Measurements from ENCODE around the gene BPIFB3.
"Not testable (repeated sequence)": the region's sequence is repeated elsewhere in the genome, so short reads cannot be mapped to it uniquely, and the experiment has no call there.

BPIFB3 gene

DNA sequence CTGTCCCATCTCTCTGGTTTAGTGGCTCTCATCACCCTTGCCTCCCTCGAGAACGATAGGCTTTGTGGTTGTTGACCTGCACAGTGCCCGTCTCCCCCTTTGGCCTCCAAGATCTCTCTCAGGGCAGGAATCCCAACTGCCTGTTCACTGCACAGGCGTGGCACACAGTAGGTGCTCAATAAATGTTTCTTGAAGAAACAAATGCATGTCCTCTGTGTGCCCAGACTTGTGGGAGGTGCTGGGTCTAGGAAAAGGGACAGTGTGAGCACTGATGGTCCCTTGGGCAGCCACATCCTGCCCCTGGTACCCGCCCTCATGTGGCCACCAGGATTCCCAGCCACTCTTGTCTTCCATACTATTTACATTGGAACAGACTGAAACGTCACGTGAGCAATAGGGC is 24.8 kb upstream of the BPIFB3 start:
- DNase-seq, result no peak

DNA sequence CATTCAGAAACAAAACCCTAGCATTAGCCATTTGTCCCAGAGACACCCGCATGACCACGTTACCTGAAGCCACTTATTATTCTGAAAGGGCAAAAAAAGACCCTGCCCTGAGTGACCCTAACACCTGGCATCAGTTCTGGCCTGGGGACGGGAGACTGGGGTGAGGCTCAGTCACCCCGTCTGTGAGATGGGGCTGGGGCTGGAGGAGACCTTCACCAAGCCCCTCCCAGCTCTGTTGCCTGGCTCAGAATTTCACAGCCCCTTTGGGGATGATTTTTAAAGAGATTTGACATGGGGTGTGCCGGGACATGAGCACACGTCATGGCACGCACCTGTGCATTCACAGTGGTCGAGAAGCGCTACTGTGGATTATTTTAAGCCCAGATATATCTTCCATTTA is 23.6 kb upstream of the BPIFB3 start:
- no peak for DNase-seq

DNA sequence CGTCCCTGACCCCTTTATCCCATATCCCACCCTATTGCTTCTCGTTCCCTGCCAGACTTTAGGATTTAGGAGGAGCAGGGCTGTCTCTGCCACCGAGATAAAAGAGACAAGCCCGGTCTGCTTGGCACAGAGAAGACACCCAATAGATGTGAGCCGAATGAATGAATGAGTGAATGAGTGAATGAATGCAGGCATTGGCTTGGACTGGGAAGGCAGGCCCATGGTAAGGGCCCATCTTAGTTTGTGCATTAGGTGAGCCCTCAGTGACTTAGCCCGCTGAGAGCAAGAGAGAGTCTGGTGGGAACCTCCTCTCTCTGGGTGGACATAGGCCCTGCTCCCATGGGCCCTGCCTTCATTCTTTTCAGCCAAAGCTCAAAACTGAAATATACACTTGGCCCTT is 23.1 kb upstream of the BPIFB3 start:
- no peak for DNase-seq

DNA sequence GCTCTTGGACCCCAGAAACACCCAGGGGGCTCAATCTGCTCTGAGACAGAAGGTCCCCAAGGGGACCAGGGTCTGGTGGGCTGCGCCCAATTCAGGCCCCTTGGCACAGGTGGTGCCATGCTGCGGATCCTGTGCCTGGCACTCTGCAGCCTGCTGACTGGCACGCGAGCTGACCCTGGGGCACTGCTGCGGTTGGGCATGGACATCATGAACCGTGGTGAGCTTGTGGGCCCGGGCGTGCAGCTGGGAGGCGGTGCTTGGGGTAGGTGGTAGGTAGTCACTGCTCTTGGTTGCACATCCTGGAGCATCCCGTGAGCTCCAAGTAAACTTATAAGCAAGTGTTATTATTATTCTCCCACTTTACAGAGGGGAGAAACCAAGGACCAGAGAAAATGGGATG is 22.2 kb upstream of the BPIFB3 start, which contains the start of gene BPIFB6:
Gene BPIFB6, plus strand, starts transcription at position 118 of the 400 bp plus-strand sequence. Its CDS starts 0 bp downstream, at position 118.
- DNase-seq, result no peak

DNA sequence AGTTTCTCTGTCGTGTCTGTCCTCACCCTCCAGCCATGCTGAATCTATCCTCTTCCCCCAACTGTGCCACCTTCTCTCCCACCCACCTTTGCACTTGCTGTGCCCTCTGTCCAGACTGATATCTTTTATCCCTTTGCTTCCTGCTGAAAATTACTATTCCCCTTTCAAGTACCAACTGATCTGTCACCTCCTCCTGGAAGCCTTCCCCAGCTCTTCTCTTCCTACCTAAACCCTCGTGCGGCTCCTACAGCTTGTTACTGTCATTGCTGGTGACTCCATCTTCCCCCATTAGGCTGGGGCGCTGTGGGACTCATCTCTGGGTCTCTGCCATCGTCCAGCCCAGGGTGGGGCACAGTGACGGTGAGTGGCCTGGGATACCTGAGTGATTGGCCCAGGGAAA is 21.1 kb upstream of the BPIFB3 start:
- no peak for DNase-seq

DNA sequence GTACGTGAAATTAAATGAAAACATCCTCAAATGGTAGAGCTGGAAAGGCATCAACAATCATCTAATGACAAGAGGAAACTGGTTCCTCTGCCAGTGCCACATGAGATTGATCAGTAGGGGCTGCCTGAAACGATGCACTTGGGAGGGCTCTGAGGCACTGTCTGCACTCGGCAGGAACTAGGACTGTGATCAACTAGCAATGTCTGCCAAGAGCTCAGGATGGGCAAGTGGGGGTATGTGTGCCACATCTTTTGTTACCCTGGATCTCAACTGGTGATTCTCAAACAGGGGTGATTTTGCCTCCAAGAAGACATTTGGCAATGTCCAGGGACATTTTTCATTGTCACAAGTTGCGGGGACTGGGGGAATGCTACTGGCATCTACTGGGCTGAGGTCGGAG is 20.3 kb upstream of the BPIFB3 start:
- DNase-seq, result no peak

DNA sequence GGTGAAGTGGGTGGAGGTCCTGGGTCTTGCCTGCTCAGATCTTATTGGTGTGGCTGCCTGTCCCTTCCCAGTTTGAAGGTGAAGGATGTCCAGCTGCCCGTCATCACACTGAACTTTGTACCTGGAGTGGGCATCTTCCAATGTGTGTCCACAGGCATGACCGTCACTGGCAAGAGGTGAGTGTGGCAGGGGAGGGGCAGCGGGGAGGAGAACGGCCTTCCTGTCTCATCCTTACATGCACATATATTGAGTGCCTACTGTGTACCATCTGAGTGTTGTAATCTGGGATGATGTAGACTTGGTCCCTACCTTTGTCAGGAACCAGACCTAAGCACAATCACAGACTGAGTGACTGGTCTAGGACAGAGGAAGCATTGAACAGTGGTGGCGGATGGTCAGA is 19.6 kb upstream of the BPIFB3 start:
- DNase-seq, result no peak

DNA sequence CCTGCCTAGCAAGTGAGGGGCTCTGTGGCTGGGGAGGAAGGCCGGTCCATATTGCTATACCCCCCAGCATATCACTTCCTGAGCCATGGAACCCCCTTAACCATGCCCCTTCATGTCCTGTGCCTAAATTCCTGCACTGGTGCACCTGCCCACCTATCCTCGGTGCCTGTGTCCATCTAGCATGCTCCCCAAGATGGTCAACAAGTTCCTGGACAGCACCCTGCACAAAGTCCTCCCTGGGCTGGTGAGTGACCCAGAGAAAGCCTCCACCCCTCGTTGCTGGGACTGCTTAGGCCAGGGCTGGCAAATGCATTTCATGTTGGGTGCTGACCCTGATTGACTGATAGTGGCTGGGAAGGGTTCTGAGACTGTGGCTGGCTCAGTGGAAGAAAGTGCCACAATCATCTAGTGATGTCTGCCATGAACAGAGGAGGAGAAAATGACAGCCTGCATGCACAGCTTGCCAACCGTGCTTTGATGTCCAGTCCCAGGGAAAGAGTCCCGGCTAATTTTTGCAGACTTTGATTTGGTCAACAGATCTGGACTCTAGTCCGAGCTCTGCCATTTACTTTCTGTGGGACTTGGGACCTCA is 18.7 kb upstream of the BPIFB3 start:
- no peak for DNase-seq

DNA sequence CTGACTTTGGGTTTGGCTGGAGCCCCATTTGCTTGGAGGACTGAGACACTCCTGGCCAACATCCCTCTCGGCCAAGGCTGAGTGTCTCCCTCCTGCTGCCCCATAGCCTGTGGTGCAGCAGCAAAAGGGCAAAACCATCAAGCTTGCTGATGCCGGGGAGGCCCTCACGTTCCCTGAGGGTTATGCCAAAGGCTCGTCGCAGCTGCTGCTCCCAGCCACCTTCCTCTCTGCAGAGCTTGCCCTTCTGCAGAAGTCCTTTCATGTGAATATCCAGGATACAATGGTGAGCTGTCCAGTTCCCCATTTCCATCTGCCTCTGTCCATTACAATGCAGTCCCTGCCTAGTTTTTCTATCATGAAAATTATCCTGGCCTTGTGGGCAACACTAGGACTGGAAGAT is 16.2 kb upstream of the BPIFB3 start:
- DNase-seq, result no peak

DNA sequence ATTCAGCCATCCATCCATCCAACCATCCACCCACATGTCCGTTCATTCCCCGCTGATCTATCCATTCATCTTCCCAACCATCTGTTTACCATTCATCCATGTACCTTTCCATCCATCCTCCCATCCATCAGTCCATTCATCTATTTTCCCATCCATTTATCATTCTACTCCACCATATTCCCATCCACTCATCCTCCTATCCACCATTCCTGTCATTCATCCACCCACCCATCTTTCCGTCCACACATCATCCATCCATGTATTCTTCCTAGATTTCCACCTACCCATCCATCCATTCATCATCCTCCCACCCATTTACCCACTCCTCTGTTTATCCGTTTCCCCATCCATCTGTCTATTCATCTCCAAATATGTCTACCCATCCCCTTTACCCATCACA is 15.5 kb upstream of the BPIFB3 start:
- no peak for DNase-seq

DNA sequence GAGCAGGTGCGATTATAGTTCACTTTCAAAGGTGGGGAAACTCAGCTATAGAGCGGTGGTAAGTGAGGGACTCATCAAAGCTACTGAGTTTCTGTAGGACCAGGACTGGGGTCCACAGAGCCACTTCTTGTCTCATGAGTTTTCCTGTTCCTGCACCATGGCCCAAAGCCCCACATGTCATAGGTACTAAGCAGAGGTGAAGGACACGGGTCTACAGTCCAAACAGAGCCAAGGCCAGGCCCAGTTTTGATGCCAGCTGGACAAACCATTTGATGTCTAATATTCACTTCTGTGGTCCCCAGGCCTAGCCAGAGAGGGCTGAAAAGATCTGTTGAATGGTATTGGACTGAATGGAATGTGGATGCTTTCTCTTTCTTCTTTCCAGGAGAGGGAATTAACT is 11.3 kb upstream of the BPIFB3 start:
- no peak for DNase-seq

DNA sequence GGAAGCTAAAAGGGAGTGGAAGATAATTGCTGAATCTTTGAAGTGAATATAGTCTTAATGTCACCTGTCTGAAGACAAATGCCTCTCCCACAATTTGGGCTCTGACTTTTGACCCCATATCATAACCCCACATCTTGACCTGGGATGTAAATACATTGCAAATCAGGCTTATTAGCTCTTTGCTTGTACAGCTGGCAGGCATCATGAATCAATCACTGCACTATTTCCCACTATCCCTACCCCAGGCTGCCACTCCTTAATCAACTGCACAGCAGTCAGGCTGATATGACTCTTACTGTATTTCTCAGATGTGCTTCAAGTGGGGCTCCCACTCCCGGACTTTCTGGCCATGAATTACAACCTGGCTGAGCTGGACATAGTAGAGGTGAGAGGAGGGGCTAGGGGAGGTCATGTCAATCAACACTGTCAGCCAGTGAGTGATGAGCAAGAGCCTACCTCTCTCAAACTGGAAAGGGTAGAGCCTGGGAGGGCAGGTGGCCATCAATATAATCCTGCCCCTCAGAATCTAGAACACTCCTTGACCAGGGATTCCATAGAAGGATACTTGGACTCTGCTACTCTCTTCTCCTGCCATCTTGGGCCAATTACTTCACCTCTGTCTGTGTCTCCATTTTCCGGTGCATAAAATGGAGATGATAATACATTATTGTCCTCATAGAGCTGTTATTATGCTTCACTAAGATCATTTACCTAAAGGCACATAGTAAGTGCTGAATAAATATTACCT is 10.5 kb upstream of the BPIFB3 start:
- DNase-seq, result no peak

DNA sequence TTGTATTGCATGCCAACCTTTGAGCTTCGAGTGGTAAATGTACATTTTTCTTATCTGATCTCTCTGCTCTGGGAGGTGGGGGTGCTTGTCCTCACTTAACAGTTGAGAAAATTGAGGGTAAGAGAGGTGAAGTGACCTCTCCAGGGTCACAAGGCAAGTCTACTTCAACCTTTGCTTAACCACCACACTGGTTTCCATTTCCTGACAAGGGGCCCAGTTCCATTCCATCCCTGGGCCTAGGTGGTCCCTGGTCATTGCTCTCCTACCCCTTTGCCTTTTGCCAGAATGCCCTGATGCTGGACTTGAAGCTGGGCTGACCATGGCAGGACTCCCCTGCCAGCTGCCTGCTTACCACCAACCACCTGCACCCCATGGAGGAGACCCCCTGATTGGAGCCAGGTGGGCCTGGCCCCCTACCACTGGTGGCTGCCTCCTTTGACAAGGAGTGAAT is 9.9 kb upstream of the BPIFB3 start:
- no peak for DNase-seq

DNA sequence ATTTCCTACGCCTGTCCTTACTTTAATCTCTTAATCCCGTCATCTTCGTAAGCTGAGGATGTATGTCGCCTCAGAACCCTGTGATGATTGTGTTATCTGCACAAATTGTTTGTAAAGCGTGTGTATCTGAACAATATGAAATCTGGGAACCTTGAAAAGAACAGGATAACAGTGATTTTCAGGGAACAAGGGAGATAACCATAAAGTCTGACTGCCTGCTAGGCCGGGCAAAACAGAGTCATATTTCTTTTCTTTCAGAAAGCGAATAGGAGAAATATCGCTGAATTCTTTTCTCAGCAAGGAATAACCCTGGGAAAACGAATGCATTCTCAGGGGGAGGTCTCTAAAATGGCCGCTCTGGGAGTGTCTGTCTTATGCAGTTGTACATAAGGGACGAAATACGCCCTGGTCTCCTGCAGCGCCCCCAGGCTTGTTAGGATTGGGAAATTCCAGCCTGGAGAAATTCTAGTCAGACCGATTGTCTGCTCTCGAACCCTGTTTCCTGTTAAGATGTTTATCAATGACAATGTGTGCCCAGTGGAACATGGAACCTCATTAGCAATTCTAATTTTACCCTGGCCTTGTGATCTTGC is 8.5 kb upstream of the BPIFB3 start:
- DNase-seq, result not testable (repeated sequence)

DNA sequence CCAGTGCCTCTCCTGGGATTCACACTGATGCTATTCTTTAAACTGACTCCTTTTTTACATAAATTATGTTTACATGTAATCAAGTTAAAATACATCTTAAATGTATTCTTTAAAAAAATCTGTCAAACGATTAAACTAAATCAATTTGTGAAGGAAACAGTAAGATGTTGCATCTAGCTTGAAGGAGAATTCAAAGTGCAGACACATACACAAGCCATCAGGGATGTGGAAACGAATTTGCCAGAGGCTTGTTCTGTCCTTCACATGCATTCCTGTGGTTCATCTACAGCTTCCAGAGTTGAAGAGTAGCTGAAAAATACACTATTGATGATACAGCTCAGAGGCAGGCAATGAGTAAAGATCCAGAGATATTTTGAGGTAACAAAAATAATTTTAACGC is 7.3 kb upstream of the BPIFB3 start:
- no peak for DNase-seq

DNA sequence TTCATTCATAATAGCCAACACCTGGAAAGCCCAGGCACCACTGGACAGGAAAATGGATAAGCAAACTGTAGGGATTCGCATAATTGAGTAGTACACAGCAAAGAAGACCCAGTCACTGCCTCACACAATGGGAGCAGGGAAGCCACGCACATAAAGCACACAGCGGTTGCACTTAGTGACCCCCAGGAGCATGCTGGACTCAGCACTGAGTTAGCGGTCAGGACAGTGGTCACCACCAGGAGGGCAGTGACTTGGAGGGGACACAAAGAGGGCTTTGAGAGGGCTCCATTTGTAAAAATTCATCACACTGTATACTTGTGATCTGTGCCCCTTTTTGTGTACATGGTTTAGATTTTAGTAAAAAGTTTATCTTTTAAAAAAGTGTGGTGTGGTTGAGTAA is 2.4 kb upstream of the BPIFB3 start:
- DNase-seq, result no peak

DNA sequence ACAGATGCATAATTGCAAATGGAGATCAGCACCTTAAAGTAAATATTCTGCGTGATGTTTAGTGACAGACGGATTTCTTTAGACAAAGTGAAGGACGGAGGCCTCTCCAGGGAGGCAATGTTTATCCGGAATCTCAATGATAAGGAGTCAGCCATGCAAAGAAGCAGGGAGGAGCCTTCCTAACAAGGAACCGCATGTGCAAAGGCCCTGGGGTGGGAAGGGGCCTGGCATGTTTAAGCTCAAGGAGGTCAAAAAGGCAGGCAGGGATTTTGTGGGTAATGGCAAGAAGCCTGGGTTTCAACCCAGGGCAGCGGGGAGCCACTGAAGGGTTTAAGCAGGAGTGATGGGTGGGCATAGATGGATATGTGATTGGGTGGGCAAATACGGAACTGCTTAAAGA is 678 bp downstream of the BPIFB3 start:
- no peak for DNase-seq

DNA sequence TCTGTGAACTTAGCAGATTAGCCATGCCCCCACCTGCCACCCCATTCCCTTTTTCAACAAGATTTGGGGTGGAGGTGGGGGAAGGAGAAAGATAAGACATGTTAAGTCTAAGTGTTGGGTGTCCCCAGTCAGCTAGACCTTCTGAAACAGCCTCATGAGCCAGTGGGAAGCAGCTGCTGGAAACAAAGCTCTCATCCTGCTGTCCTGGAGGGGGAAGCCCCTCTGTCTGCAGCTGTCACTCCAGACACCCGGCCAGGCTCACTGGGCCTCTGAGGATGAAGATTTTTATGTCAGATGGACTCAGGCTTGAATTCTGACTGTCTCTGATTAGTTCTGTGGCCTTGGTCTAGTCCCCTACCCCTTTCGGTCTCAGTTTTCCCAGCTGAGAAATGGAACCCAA is 1.1 kb downstream of the BPIFB3 start:
- no peak for DNase-seq

DNA sequence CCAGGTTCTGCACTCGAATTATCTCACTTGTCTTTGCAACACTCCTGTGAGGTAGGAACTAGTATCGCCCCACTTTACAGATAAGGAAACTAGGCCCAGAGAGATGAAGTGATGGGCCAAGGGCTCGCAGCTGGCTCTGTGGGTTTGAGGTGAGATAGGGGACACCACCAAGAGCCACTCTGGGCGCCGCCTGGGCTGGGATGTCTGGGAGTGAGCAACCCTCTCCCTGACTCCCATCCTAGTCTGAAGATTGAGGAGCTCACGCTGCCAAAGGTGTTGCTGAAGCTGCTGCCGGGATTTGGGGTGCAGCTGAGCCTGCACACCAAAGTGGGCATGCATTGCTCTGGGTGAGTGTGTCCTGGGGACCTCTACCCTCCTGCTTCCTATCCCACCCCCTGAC is 5.4 kb downstream of the BPIFB3 start:
- DNase-seq, result no peak

DNA sequence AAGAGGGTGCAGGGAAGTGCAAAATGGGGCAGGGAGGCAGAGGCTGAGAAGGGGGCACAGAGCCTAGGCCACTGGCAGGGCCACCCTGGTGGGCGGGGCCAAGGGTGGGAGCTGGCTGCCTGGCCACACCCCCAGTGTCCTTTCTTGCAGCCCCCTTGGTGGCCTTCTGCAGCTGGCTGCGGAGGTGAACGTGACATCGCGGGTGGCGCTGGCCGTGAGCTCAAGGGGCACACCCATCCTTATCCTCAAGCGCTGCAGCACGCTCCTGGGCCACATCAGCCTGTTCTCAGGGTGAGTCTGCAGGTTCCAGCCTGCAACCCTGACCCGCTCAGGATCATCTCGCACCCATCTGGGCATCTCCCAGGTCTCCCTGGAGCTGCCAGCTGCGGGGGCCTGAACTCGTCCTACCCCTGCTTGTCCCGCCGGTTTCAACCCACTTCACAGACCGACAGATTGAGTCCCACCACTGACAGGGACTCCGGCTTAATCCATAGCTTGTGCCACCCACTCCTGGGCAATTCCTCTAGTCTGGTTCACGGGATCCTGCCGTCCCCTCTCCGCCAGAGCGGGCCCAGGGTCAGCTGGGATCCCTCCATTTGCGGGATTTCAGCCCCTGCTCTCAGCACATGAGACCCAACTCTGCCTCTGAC is 6.2 kb downstream of the BPIFB3 start:
- no peak for DNase-seq

DNA sequence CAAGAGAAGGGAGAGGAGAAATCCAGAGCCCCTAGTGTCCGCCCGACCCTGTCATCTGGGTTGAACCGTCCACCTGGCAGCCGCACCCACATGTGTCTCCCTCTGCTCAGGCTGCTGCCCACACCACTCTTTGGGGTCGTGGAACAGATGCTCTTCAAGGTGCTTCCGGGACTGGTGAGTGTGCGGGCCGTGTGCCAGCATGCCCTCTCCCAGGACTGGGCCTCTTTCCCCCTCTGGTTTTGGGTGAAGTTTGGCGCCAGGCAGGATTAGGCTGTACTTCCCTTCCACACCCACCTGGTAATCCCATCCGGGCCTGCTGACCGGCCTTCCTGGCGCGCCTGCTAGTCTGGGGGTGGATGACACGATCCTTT is 7.9 kb downstream of the BPIFB3 start:
- no peak for DNase-seq

DNA sequence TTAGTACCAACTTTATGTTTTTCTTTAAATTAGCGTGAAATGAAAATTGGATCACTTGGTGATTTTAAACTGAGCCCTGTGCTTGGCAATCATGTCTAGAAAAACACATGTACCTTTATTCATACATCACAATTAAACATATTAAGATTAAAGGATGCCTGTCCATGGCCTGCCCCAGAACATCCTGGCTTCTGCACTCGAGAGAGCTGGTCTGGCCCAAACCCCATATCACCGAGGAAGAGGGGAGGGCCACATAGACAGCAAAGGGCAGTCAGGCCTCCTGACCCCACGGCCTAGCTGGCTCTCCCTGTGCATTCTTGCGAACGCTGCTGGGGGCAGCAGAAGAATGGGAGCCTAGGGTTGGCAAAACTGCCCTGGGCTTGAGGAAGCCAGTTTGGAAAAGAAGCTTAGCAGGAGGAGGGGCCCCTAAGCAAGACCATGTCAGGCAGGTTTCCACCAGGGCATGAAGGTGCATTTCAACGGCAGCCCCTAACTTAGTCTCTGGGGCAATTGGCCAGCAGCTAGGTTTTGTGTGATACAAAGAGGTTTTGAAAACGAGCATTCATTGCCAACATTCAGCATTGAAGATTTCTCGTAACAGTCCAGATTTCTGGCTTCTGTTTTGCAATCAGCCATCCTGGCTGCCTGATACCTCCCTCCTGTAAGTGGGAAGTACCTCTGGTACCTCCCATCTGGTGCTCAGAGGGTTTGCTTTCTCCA is 8.6 kb downstream of the BPIFB3 start:
- DNase-seq, result no peak

DNA sequence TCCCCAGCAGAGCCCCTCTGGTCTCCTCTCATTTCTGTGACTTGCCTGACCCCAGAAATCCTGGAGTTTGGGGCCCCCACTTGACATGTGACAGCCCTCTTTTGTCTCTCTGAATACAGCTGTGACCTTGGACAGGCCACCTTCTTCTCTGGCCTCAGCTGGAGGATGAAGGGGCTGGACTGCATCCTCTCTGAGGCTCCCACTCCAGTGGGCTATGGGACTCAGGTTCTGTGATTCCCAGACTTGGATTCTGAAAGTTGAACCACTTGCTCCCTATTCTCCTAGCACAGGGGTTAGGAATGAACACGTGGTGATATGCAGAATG is 9.1 kb downstream of the BPIFB3 start:
- no peak for DNase-seq

DNA sequence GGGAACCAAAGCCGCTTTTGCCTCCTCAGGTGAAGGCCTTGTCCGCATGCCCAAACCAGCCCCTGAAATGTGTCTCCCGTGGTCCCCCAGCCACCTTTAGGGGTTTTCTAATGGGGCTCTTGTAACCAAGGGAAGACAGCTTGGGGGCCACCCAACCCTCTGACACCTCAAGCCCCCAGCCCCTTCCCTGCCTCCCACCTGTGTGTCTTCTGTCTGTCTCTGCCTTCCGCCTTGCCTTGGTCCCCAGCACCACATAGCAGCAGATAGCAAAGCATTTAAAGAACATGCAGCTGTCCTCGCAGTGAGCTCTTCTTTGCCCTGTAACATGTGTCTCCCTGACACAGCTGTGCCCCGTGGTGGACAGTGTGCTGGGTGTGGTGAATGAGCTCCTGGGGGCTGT is 9.6 kb downstream of the BPIFB3 start:
- no peak for DNase-seq

Data from inflammatory macrophage treated with lipopolysaccharide for 4 hours (primary cell).